ENCODE measurements around the gene AGAP1.

DNA sequence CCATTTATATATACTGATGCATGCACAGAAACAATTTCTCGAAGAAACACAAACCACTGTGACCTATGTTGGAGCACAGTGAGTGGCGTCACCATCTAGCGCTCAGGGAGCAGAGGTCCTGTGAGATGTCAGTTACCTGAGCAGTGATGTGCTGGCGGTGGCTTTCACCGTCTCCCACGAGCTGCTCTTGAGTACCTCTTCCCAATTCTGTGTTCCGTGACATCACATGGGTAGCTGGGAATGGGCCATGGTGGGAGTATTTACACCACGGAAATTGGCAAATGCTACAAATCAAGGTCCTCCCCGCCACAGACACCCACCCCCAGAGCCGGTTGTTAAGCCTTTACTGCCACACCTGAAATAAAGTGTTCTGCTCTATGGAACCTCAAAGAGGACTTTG, 650.0 kb downstream of the AGAP1 start:
- TF ChIP-seq CTCF (IDR thresholded peaks at IDR 0.05; ENCODE audit: insufficient read depth, low read depth, low read length) (no peak), EZH2 (IDR thresholded peaks at IDR 0.05; ENCODE audit: insufficient read depth, low read length) (no peak)
